Peyer's patch (tissue), 4 donors: Measurements from ENCODE around the gene ANKRD44. TPM values are rescaled to one million over a fixed set of nuclear protein-coding genes. Genes with fewer than 3 reads are reported as not detected.

Source experiments
- DNase-seq, 3 donors: peaks; one replicate each; pipeline ENCODE4 v3.0.0-alpha.2; 2017 to 2019
- H3K27ac ChIP-seq, 4 donors: fragments of 200-600 bp; sonication (generic); one replicate each; pipeline ENCODE4 v1.5.1; 2016 to 2019
- H3K27me3 ChIP-seq, 2 donors: fragments of 200-600 bp; sonication (generic); one replicate each; pipeline ENCODE4 v1.5.1; 2019
- H3K36me3 ChIP-seq, 3 donors: fragments of 200-600 bp; sonication (generic); one replicate each; pipeline ENCODE4 v1.5.1; 2016 to 2019
- H3K4me1 ChIP-seq, 4 donors: fragments of 200-600 bp; sonication (generic); one replicate each; pipeline ENCODE4 v1.5.1; 2016 to 2019
- H3K4me3 ChIP-seq, 4 donors: fragments of 200-600 bp; sonication (generic); 1 replicate in 3 of 4; 2 replicates in 1 of 4; pipeline ENCODE4 v1.5.1; 2016 to 2019; ENCODE audit warnings: mild to moderate bottlenecking in 1 of 4
- H3K9me3 ChIP-seq, 4 donors: fragments of 200-600 bp; sonication (generic); one replicate each; pipeline ENCODE4 v1.5.1; 2016 to 2019; ENCODE audit warnings: mild to moderate bottlenecking in 1 of 4
- CTCF ChIP-seq, 6 experiments: fragments of 450-650 bp in 4 of 6; fragments of 200-600 bp in 2 of 6; sonication (generic) in 1 of 6; IDR thresholded peaks; one replicate each; pipeline ENCODE4 v1.5.1; 2017 to 2019; ENCODE audit warnings: antibody characterized with exemption in 6 of 6, mild to moderate bottlenecking in 3 of 6, moderate library complexity in 1 of 6
- POLR2A ChIP-seq, 2 donors: fragments of 450-650 bp; IDR thresholded peaks; one replicate each; pipeline ENCODE4 v1.5.1; 2017; ENCODE audit warnings: antibody characterized with exemption in 2 of 2, mild to moderate bottlenecking in 2 of 2, moderate library complexity in 2 of 2
- total RNA-seq, 4 donors: library from RNA; depleted of rRNA; stranded (reverse); fragments of >200 nt; gene quantifications; one replicate each; pipeline ENCODE4 v1.1.0, GENCODE V29; 2016

Gene ANKRD44
- total RNA-seq, 4 donors from 2014 or later: 24.8 to 215 (median 32.0) TPM

- no peak for DNase-seq
- H3K4me1 ChIP-seq: peaks cover 0 to 10% (median 0%) of the 10 kb centered on the region in 4 donors
- no peak overlapping the region for H3K4me3 ChIP-seq
- no peaks in the 10 kb centered on the region for H3K36me3 ChIP-seq
- H3K27ac ChIP-seq: no peak overlapping the region
- no peaks in the 10 kb centered on the region for H3K9me3 ChIP-seq
- no peaks in the 10 kb centered on the region for H3K27me3 ChIP-seq
- TF ChIP-seq POLR2A (IDR thresholded peaks at IDR 0.05) (no peak), CTCF (IDR thresholded peaks at IDR 0.05) (no peak)
Measured at GRCh38 chr2:196985511-196986183, 324.9 kb downstream of the ANKRD44 start.

- Histone ChIP-seq H3K36me3 (no peaks in the 10 kb centered on the region), H3K27me3 (no peaks in the 10 kb centered on the region), H3K4me1 (peaks cover 0 to 10% (median 0%) of the 10 kb centered on the region in 4 donors), H3K4me3 (no peak overlapping the region), H3K27ac (no peak overlapping the region), H3K9me3 (no peaks in the 10 kb centered on the region)
- DNase-seq: no peak
- no peak for TF ChIP-seq POLR2A (IDR thresholded peaks at IDR 0.05)
- TF ChIP-seq CTCF (IDR thresholded peaks at IDR 0.05): no peak
Measured at GRCh38 chr2:196984903-196985302, 325.7 kb downstream of the ANKRD44 start.

- no peak for DNase-seq
- no peaks in the 10 kb centered on the region for H3K9me3 ChIP-seq
- peaks cover 0 to 10% (median 0%) of the 10 kb centered on the region in 4 donors for H3K4me1 ChIP-seq
- H3K27ac ChIP-seq: no peak overlapping the region
- TF ChIP-seq CTCF (IDR thresholded peaks at IDR 0.05) (no peak), POLR2A (IDR thresholded peaks at IDR 0.05) (no peak)
- no peaks in the 10 kb centered on the region for H3K27me3 ChIP-seq
- H3K36me3 ChIP-seq: no peaks in the 10 kb centered on the region
- H3K4me3 ChIP-seq: no peak overlapping the region
Measured at GRCh38 chr2:196983934-196984333, 326.6 kb downstream of the ANKRD44 start.

GRCh38 chr2:196980473-196980872 is 330.1 kb downstream of the ANKRD44 start:
- TF ChIP-seq CTCF (IDR thresholded peaks at IDR 0.05) (no peak), POLR2A (IDR thresholded peaks at IDR 0.05) (no peak)
- Histone ChIP-seq H3K9me3 (no peaks in the 10 kb centered on the region), H3K36me3 (no peaks in the 10 kb centered on the region), H3K27ac (no peak overlapping the region), H3K4me1 (no peaks in the 10 kb centered on the region), H3K4me3 (no peak overlapping the region), H3K27me3 (no peaks in the 10 kb centered on the region)
- no peak for DNase-seq

GRCh38 chr2:196980001-196980400 is 330.6 kb downstream of the ANKRD44 start:
- H3K9me3 ChIP-seq: no peaks in the 10 kb centered on the region
- DNase-seq: no peak
- TF ChIP-seq CTCF (IDR thresholded peaks at IDR 0.05): no peak
- no peak for TF ChIP-seq POLR2A (IDR thresholded peaks at IDR 0.05)
- H3K4me1 ChIP-seq: no peaks in the 10 kb centered on the region
- H3K27me3 ChIP-seq: no peaks in the 10 kb centered on the region
- no peaks in the 10 kb centered on the region for H3K36me3 ChIP-seq
- no peak overlapping the region for H3K4me3 ChIP-seq
- no peak overlapping the region for H3K27ac ChIP-seq
